GM23338 (cell line): Measurements from ENCODE around the gene ZC3H8. TPM values are rescaled to one million over a fixed set of nuclear protein-coding genes. Genes with fewer than 3 reads are reported as not detected.

Experiments
- ATAC-seq: fragments of 200-7000 bp; cut with Tn5 transposase; 3 replicates; pipeline ENCODE4 v1.9.1; 2020
- DNase-seq: peaks from one replicate; pipeline ENCODE4 v3.0.0-alpha.2; 2015; ENCODE audit warnings: low spot score
- H2AFZ ChIP-seq: fragments of 200-600 bp; sonication (generic); 2 replicates; pipeline ENCODE4 v1.8.0; 2016; ENCODE audit warnings: antibody characterized with exemption, mild to moderate bottlenecking, moderate library complexity
- H3F3A ChIP-seq: fragments of 200-600 bp; sonication (generic); replicated peaks from 2 replicates; pipeline ENCODE4 v1.8.0; 2017; ENCODE audit warnings: antibody characterized with exemption, mixed run types, low read depth
- H3K27ac ChIP-seq: fragments of 200-600 bp; sonication (generic); 2 replicates; pipeline ENCODE4 v1.6.1; 2016; ENCODE audit warnings: low read depth
- H3K27me3 ChIP-seq: fragments of 200-600 bp; sonication (generic); 2 replicates; pipeline ENCODE4 v1.8.0; 2016; ENCODE audit warnings: mild to moderate bottlenecking, mixed run types, moderate library complexity; ENCODE audit not compliant: insufficient read depth
- H3K36me3 ChIP-seq: fragments of 200-600 bp; sonication (generic); 2 replicates; pipeline ENCODE4 v1.8.0; 2016; ENCODE audit warnings: mild to moderate bottlenecking; ENCODE audit not compliant: insufficient read depth
- H3K4me1 ChIP-seq: fragments of 200-600 bp; sonication (generic); 2 replicates; pipeline ENCODE4 v1.8.0; 2016; ENCODE audit warnings: mild to moderate bottlenecking, moderate library complexity; ENCODE audit not compliant: insufficient read depth
- H3K4me2 ChIP-seq: fragments of 200-600 bp; sonication (generic); 2 replicates; pipeline ENCODE4 v1.7.1; 2017; ENCODE audit warnings: mixed run types
- H3K4me3 ChIP-seq: fragments of 200-600 bp; sonication (generic); 2 replicates; pipeline ENCODE4 v1.6.1; 2016; ENCODE audit warnings: mixed run types
- H3K79me2 ChIP-seq: fragments of 200-600 bp; sonication (generic); replicated peaks from 2 replicates; pipeline ENCODE4 v1.8.0; 2017; ENCODE audit warnings: mild to moderate bottlenecking; ENCODE audit not compliant: insufficient read depth
- H3K9me2 ChIP-seq: fragments of 200-600 bp; sonication (generic); 2 replicates; pipeline ENCODE4 v1.8.0; 2017; ENCODE audit not compliant: insufficient read depth
- H4K20me1 ChIP-seq: fragments of 200-600 bp; sonication (generic); replicated peaks from 2 replicates; pipeline ENCODE4 v1.8.0; 2017; ENCODE audit warnings: mild to moderate bottlenecking; ENCODE audit not compliant: insufficient read depth
- H3K27ac Mint-ChIP-seq: 2 replicates; pipeline ENCODE4 v1.8.0; 2020; ENCODE audit warnings: inconsistent platforms, mild to moderate bottlenecking, moderate library complexity, mixed read lengths
- H3K27me3 Mint-ChIP-seq: 3 replicates; pipeline ENCODE4 v1.8.0; 2022; ENCODE audit warnings: low read depth, mild to moderate bottlenecking, moderate library complexity, mixed read lengths, inconsistent platforms; ENCODE audit not compliant: insufficient read depth, poor library complexity
- H3K36me3 Mint-ChIP-seq: 3 replicates; pipeline ENCODE4 v1.8.0; 2021; ENCODE audit warnings: low read depth, mild to moderate bottlenecking, inconsistent platforms, moderate library complexity, mixed read lengths
- H3K4me1 Mint-ChIP-seq: 3 replicates; pipeline ENCODE4 v1.8.0; 2020; ENCODE audit warnings: mild to moderate bottlenecking, inconsistent platforms, mixed read lengths
- H3K4me3 Mint-ChIP-seq: 3 replicates; pipeline ENCODE4 v1.8.0; 2021; ENCODE audit warnings: moderate library complexity, mild to moderate bottlenecking, inconsistent platforms, mixed read lengths
- H3K9me3 Mint-ChIP-seq: 3 replicates; pipeline ENCODE4 v1.8.0; 2020; ENCODE audit warnings: moderate library complexity, mild to moderate bottlenecking, inconsistent platforms, mixed read lengths
- CREB1 ChIP-seq: fragments of 250-450 bp; sonication (Bioruptor Pico); IDR thresholded peaks from 2 replicates; pipeline ENCODE4 v1.5.0; 2020; ENCODE audit warnings: low read depth, mild to moderate bottlenecking, moderate library complexity
- EZH2 ChIP-seq: fragments of 200-600 bp; sonication (generic); IDR thresholded peaks from one replicate; pipeline ENCODE4 v1.8.0; 2017; ENCODE audit warnings: antibody characterized with exemption, mild to moderate bottlenecking, low read depth; ENCODE audit not compliant: unreplicated experiment
- EZH2phosphoT487 ChIP-seq: fragments of 200-600 bp; sonication (generic); IDR thresholded peaks from one replicate; pipeline ENCODE4 v1.8.1; 2018; ENCODE audit warnings: antibody characterized with exemption; ENCODE audit not compliant: unreplicated experiment
- JUNB ChIP-seq: IDR thresholded peaks from one replicate; pipeline ENCODE4 v1.6.1; 2016; ENCODE audit warnings: antibody characterized with exemption; ENCODE audit not compliant: unreplicated experiment
- NANOG ChIP-seq: IDR thresholded peaks from 2 replicates; pipeline ENCODE4 v1.6.1; 2016; ENCODE audit warnings: antibody characterized with exemption, borderline replicate concordance
- STAT1 ChIP-seq: IDR thresholded peaks from one replicate; pipeline ENCODE4 v1.6.1; 2016; ENCODE audit warnings: antibody characterized with exemption; ENCODE audit not compliant: unreplicated experiment
- ZNF114 ChIP-seq: fragments of 250-450 bp; sonication (Bioruptor Pico); IDR thresholded peaks from 2 replicates; pipeline ENCODE4 v1.5.0; 2020; ENCODE audit warnings: mild to moderate bottlenecking, moderate library complexity
- ZNF331 ChIP-seq: fragments of 250-450 bp; sonication (Bioruptor Pico); IDR thresholded peaks from 2 replicates; pipeline ENCODE4 v1.5.0; 2020; ENCODE audit warnings: low read depth, mild to moderate bottlenecking, moderate library complexity
- ZNF462 ChIP-seq: fragments of 250-450 bp; sonication (Bioruptor Pico); IDR thresholded peaks from 2 replicates; pipeline ENCODE4 v1.5.0; 2020; ENCODE audit warnings: mild to moderate bottlenecking, moderate library complexity
- polyA plus RNA-seq: library from polyadenylated mRNA; unstranded; fragments of >200 nt; fragmentation: Nextera tagmentation; extraction: Ambion mirVana; gene quantifications from 2 replicates; pipeline ENCODE4 v1.2.1, GENCODE V29; 2016
- total RNA-seq: library from RNA; depleted of rRNA; stranded (reverse); fragments of >200 nt; shearing (Covaris generic); gene quantifications from 2 replicates; pipeline ENCODE4 v1.2.3, GENCODE V29; 2014
- TF ChIP-seq, protein P1 (sequence below), 2 experiments: fragments of 200-600 bp in 1 of 2; sonication (generic) in 1 of 2; conservative IDR thresholded peaks; 2 replicates each; pipeline versions ENCODE4 v1.5.1 to v1.6.1; 2016 to 2017; ENCODE audit warnings: antibody characterized with exemption in 2 of 2, low read depth in 2 of 2, mild to moderate bottlenecking in 2 of 2, moderate library complexity in 1 of 2
- TF ChIP-seq, protein P2 (sequence below): IDR thresholded peaks from one replicate; pipeline ENCODE4 v1.6.1; 2018; ENCODE audit warnings: antibody characterized with exemption; ENCODE audit not compliant: unreplicated experiment

ZC3H8 gene
- total and polyA plus RNA-seq, 2 experiments from 2014 or later: 13.3 to 42.8 TPM

GRCh38 chr2:112185131-112185530 lies 69.7 kb downstream of the ZC3H8 start:
- DNase-seq: no peak
- peaks cover 34% of the 10 kb centered on the region for H3K27me3 ChIP-seq
- H2AFZ ChIP-seq: no peak overlapping the region
- no peak overlapping the region for H3K27ac ChIP-seq
- H3K4me2 ChIP-seq: no peak overlapping the region
- H3K9me2 ChIP-seq: no peaks in the 10 kb centered on the region
- peaks cover 6% of the 10 kb centered on the region; the same call in 1 of the 2 replicates for H3K4me1 ChIP-seq
- Mint-ChIP-seq H3K27ac (no peak overlapping the region), H3K27me3 (peaks cover 26% of the 10 kb centered on the region), H3K4me3 (no peak overlapping the region), H3K9me3 (peaks cover 4% of the 10 kb centered on the region; the same call in 2 of the 3 replicates), H3K4me1 (no peaks in the 10 kb centered on the region; the same call in 2 of the 3 replicates), H3K36me3 (no peaks in the 10 kb centered on the region)
- H3K36me3 ChIP-seq: no peaks in the 10 kb centered on the region
- H3F3A ChIP-seq: no peaks in the 10 kb centered on the region
- TF ChIP-seq EZH2phosphoT487 (no peak), ZNF114 (no peak), ZNF331 (no peak), NANOG (no peak)
- no peaks in the 10 kb centered on the region for H3K79me2 ChIP-seq
- no peak for ATAC-seq
- H4K20me1 ChIP-seq: peaks cover 5% of the 10 kb centered on the region; the same call in 1 of the 2 replicates
- H3K4me3 ChIP-seq: no peak overlapping the region

DNA sequence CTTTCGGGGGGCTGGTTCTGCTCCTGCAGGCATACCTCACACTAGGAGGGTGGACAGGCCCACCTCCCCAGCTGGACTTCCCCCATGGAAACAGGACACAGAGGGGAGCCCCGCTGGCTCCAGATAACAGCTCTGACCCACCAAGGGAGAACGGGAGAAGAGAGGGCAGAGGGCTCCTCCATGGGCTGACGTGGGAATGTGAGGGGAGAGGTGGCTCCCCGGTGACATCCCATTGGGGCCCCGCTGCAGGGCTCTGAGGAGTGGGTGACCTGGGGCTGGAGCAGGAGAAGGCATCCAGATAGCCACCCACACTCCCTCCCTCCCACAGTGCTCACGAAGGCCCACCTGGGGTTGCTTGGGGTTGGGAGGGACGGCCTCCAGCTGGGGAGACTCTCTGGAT lies 70.7 kb downstream of the ZC3H8 start:
- Mint-ChIP-seq H3K9me3 (peaks cover 5% of the 10 kb centered on the region; the same call in 2 of the 3 replicates), H3K4me3 (no peak overlapping the region), H3K4me1 (no peaks in the 10 kb centered on the region; the same call in 2 of the 3 replicates), H3K27ac (no peak overlapping the region), H3K27me3 (peaks cover 26% of the 10 kb centered on the region), H3K36me3 (no peaks in the 10 kb centered on the region)
- H3F3A ChIP-seq: no peaks in the 10 kb centered on the region
- H3K79me2 ChIP-seq: no peaks in the 10 kb centered on the region
- no peak for ATAC-seq
- H3K27me3 ChIP-seq: peaks cover 44% of the 10 kb centered on the region
- H3K36me3 ChIP-seq: no peaks in the 10 kb centered on the region
- no peak overlapping the region for H2AFZ ChIP-seq
- peaks cover 5% of the 10 kb centered on the region; the same call in 1 of the 2 replicates for H4K20me1 ChIP-seq
- H3K4me2 ChIP-seq: no peak overlapping the region
- H3K4me1 ChIP-seq: peaks cover 6% of the 10 kb centered on the region; the same call in 1 of the 2 replicates
- no peak overlapping the region for H3K27ac ChIP-seq
- no peak for DNase-seq
- no peak overlapping the region for H3K4me3 ChIP-seq
- no peaks in the 10 kb centered on the region for H3K9me2 ChIP-seq
- TF ChIP-seq NANOG (no peak), EZH2phosphoT487 (no peak), ZNF462 (CRISPR knock-in tag) (no peak), CREB1 (CRISPR knock-in tag) (no peak), STAT1 (no peak), ZNF114 (no peak), JUNB (no peak), EZH2 (no peak)
- TF ChIP-seq, protein P1, sequence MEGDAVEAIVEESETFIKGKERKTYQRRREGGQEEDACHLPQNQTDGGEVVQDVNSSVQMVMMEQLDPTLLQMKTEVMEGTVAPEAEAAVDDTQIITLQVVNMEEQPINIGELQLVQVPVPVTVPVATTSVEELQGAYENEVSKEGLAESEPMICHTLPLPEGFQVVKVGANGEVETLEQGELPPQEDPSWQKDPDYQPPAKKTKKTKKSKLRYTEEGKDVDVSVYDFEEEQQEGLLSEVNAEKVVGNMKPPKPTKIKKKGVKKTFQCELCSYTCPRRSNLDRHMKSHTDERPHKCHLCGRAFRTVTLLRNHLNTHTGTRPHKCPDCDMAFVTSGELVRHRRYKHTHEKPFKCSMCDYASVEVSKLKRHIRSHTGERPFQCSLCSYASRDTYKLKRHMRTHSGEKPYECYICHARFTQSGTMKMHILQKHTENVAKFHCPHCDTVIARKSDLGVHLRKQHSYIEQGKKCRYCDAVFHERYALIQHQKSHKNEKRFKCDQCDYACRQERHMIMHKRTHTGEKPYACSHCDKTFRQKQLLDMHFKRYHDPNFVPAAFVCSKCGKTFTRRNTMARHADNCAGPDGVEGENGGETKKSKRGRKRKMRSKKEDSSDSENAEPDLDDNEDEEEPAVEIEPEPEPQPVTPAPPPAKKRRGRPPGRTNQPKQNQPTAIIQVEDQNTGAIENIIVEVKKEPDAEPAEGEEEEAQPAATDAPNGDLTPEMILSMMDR (conservative IDR thresholded peaks at IDR 0.05; ENCODE audit: low read depth in 2 of 2): no peak
- TF ChIP-seq, protein P2, sequence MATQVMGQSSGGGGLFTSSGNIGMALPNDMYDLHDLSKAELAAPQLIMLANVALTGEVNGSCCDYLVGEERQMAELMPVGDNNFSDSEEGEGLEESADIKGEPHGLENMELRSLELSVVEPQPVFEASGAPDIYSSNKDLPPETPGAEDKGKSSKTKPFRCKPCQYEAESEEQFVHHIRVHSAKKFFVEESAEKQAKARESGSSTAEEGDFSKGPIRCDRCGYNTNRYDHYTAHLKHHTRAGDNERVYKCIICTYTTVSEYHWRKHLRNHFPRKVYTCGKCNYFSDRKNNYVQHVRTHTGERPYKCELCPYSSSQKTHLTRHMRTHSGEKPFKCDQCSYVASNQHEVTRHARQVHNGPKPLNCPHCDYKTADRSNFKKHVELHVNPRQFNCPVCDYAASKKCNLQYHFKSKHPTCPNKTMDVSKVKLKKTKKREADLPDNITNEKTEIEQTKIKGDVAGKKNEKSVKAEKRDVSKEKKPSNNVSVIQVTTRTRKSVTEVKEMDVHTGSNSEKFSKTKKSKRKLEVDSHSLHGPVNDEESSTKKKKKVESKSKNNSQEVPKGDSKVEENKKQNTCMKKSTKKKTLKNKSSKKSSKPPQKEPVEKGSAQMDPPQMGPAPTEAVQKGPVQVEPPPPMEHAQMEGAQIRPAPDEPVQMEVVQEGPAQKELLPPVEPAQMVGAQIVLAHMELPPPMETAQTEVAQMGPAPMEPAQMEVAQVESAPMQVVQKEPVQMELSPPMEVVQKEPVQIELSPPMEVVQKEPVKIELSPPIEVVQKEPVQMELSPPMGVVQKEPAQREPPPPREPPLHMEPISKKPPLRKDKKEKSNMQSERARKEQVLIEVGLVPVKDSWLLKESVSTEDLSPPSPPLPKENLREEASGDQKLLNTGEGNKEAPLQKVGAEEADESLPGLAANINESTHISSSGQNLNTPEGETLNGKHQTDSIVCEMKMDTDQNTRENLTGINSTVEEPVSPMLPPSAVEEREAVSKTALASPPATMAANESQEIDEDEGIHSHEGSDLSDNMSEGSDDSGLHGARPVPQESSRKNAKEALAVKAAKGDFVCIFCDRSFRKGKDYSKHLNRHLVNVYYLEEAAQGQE: no peak
